HEK293 (cell line): ENCODE measurements around the gene YIPF4.

Experiments
- GLIS1 ChIP-seq: fragments of 450-650 bp; formaldehyde crosslinking; IDR thresholded peaks from 2 replicates; pipeline ENCODE4 v1.5.1; 2016; ENCODE audit warnings: missing biosample characterization, missing genetic modification characterization
- GLIS2 ChIP-seq: fragments of 450-650 bp; formaldehyde crosslinking; IDR thresholded peaks from 2 replicates; pipeline ENCODE4 v1.5.1; 2016; ENCODE audit warnings: missing biosample characterization, missing genetic modification characterization
- KLF10 ChIP-seq: fragments of 450-650 bp; IDR thresholded peaks from 2 replicates; pipeline ENCODE4 v1.5.1; 2018; ENCODE audit warnings: missing biosample characterization, mild to moderate bottlenecking, missing genetic modification characterization
- KLF8 ChIP-seq: fragments of 450-650 bp; formaldehyde crosslinking; IDR thresholded peaks from 2 replicates; pipeline ENCODE4 v1.5.1; 2016; ENCODE audit warnings: missing biosample characterization, missing genetic modification characterization
- MYNN ChIP-seq: fragments of 450-650 bp; formaldehyde crosslinking; IDR thresholded peaks from 2 replicates; pipeline ENCODE4 v1.5.1; 2016; ENCODE audit warnings: missing biosample characterization, missing genetic modification characterization, borderline replicate concordance
- PATZ1 ChIP-seq: fragments of 450-650 bp; formaldehyde crosslinking; IDR thresholded peaks from 2 replicates; pipeline ENCODE4 v1.5.1; 2016; ENCODE audit warnings: missing biosample characterization, missing genetic modification characterization
- SCRT1 ChIP-seq: fragments of 450-650 bp; formaldehyde crosslinking; IDR thresholded peaks from 2 replicates; pipeline ENCODE4 v1.5.1; 2016; ENCODE audit warnings: missing biosample characterization, missing genetic modification characterization, borderline replicate concordance
- SCRT2 ChIP-seq: fragments of 450-650 bp; formaldehyde crosslinking; IDR thresholded peaks from 2 replicates; pipeline ENCODE4 v1.5.1; 2016; ENCODE audit warnings: missing biosample characterization, missing genetic modification characterization
- ZBTB48 ChIP-seq: fragments of 450-650 bp; formaldehyde crosslinking; IDR thresholded peaks from 2 replicates; pipeline ENCODE4 v1.5.1; 2016; ENCODE audit warnings: missing biosample characterization, missing genetic modification characterization
- ZBTB7A ChIP-seq: fragments of 450-650 bp; formaldehyde crosslinking; IDR thresholded peaks from 2 replicates; pipeline ENCODE4 v1.5.1; 2016; ENCODE audit warnings: low read depth, missing biosample characterization, missing genetic modification characterization
- ZBTB8A ChIP-seq: fragments of 450-650 bp; formaldehyde crosslinking; IDR thresholded peaks from 2 replicates; pipeline ENCODE4 v1.5.1; 2016; ENCODE audit warnings: missing biosample characterization, missing genetic modification characterization
- ZEB2 ChIP-seq: fragments of 450-650 bp; formaldehyde crosslinking; IDR thresholded peaks from 2 replicates; pipeline ENCODE4 v1.5.1; 2016; ENCODE audit warnings: missing biosample characterization, missing genetic modification characterization
- ZNF16 ChIP-seq: fragments of 450-650 bp; formaldehyde crosslinking; IDR thresholded peaks from 2 replicates; pipeline ENCODE4 v1.5.1; 2016; ENCODE audit warnings: low read depth, missing biosample characterization, missing genetic modification characterization
- ZNF174 ChIP-seq: fragments of 450-650 bp; formaldehyde crosslinking; IDR thresholded peaks from 2 replicates; pipeline ENCODE4 v1.5.0; 2017; ENCODE audit warnings: missing biosample characterization, mild to moderate bottlenecking, missing genetic modification characterization
- ZNF341 ChIP-seq: fragments of 450-650 bp; formaldehyde crosslinking; IDR thresholded peaks from 2 replicates; pipeline ENCODE4; 2016; ENCODE audit warnings: low read depth, missing biosample characterization, missing genetic modification characterization
- ZNF354C ChIP-seq: fragments of 450-650 bp; formaldehyde crosslinking; IDR thresholded peaks from 2 replicates; pipeline ENCODE4 v1.5.1; 2016; ENCODE audit warnings: missing biosample characterization, missing genetic modification characterization, low read depth, borderline replicate concordance
- ZNF37A ChIP-seq: fragments of 450-650 bp; IDR thresholded peaks from 2 replicates; pipeline ENCODE4 v1.5.1; 2018; ENCODE audit warnings: missing biosample characterization, missing genetic modification characterization
- ZNF561 ChIP-seq: fragments of 450-650 bp; IDR thresholded peaks from 2 replicates; pipeline ENCODE4 v1.5.1; 2018; ENCODE audit warnings: missing biosample characterization, missing genetic modification characterization, borderline replicate concordance
- ZNF580 ChIP-seq: fragments of 450-650 bp; formaldehyde crosslinking; IDR thresholded peaks from 2 replicates; pipeline ENCODE4 v1.5.1; 2016; ENCODE audit warnings: missing biosample characterization, missing genetic modification characterization
- ZNF600 ChIP-seq: fragments of 450-650 bp; formaldehyde crosslinking; IDR thresholded peaks from 2 replicates; pipeline ENCODE4 v1.5.1; 2016; ENCODE audit warnings: missing biosample characterization, missing genetic modification characterization
- ZNF623 ChIP-seq: fragments of 450-650 bp; formaldehyde crosslinking; IDR thresholded peaks from 2 replicates; pipeline ENCODE4 v1.5.1; 2016; ENCODE audit warnings: missing biosample characterization, missing genetic modification characterization
- ZNF629 ChIP-seq: fragments of 450-650 bp; formaldehyde crosslinking; IDR thresholded peaks from 2 replicates; pipeline ENCODE4 v1.5.1; 2017; ENCODE audit warnings: missing biosample characterization, missing genetic modification characterization
- ZNF639 ChIP-seq: fragments of 450-650 bp; formaldehyde crosslinking; IDR thresholded peaks from 2 replicates; pipeline ENCODE4 v1.5.1; 2016; ENCODE audit warnings: missing biosample characterization, missing genetic modification characterization
- ZNF660 ChIP-seq: fragments of 450-650 bp; IDR thresholded peaks from 2 replicates; pipeline ENCODE4 v1.5.1; 2018; ENCODE audit warnings: missing biosample characterization, mild to moderate bottlenecking, missing genetic modification characterization
- ZNF76 ChIP-seq: fragments of 450-650 bp; formaldehyde crosslinking; IDR thresholded peaks from 2 replicates; pipeline ENCODE4; 2016; ENCODE audit warnings: low read depth, missing biosample characterization, missing genetic modification characterization, borderline replicate concordance
- ZNF837 ChIP-seq: fragments of 450-650 bp; formaldehyde crosslinking; IDR thresholded peaks from 2 replicates; pipeline ENCODE4 v1.5.1; 2016; ENCODE audit warnings: missing biosample characterization, missing genetic modification characterization
- ZXDB ChIP-seq: fragments of 450-650 bp; formaldehyde crosslinking; IDR thresholded peaks from 2 replicates; pipeline ENCODE4 v1.5.1; 2016; ENCODE audit warnings: missing biosample characterization, missing genetic modification characterization
- TF ChIP-seq, protein P1 (sequence below): fragments of 450-650 bp; formaldehyde crosslinking; IDR thresholded peaks from 2 replicates; pipeline ENCODE4 v1.5.1; 2016; ENCODE audit warnings: missing biosample characterization, missing genetic modification characterization
- TF ChIP-seq, protein P2 (sequence below): fragments of 450-650 bp; formaldehyde crosslinking; IDR thresholded peaks from 2 replicates; pipeline ENCODE4 v1.5.1; 2016; ENCODE audit warnings: missing biosample characterization, missing genetic modification characterization, low read depth

YIPF4 gene

GRCh38 chr2:32356681-32357317 is 79.1 kb downstream of the YIPF4 start, which contains the start of gene BIRC6 (continued):
- no peak for TF ChIP-seq MYNN
- no peak for TF ChIP-seq ZNF354C (tag by site-specific recombination)
- peak; percentile 69 for TF ChIP-seq ZNF341
- TF ChIP-seq PATZ1: peak; percentile 84
- TF ChIP-seq ZNF629 (tag by site-specific recombination): peak; percentile 59
- no peak for TF ChIP-seq ZNF580 (tag by site-specific recombination)
- TF ChIP-seq ZNF561 (tag by site-specific recombination): peak; percentile 35; the same call in 1 of the 2 replicates
- TF ChIP-seq ZNF660 (tag by site-specific recombination): peak; percentile 19; the same call in 1 of the 2 replicates
- TF ChIP-seq ZNF600 (tag by site-specific recombination): peak; percentile 71
- peak; percentile 85 for TF ChIP-seq GLIS1 (tag by site-specific recombination)
- TF ChIP-seq SCRT2 (tag by site-specific recombination): no peak
- no peak for TF ChIP-seq ZNF623 (tag by site-specific recombination)
- no peak for TF ChIP-seq ZBTB48
- peak; percentile 64; the same call in 1 of the 2 replicates for TF ChIP-seq ZNF76 (tag by site-specific recombination)
- TF ChIP-seq ZNF837 (tag by site-specific recombination): no peak
- TF ChIP-seq ZBTB7A (tag by site-specific recombination): no peak
- TF ChIP-seq, protein P1, sequence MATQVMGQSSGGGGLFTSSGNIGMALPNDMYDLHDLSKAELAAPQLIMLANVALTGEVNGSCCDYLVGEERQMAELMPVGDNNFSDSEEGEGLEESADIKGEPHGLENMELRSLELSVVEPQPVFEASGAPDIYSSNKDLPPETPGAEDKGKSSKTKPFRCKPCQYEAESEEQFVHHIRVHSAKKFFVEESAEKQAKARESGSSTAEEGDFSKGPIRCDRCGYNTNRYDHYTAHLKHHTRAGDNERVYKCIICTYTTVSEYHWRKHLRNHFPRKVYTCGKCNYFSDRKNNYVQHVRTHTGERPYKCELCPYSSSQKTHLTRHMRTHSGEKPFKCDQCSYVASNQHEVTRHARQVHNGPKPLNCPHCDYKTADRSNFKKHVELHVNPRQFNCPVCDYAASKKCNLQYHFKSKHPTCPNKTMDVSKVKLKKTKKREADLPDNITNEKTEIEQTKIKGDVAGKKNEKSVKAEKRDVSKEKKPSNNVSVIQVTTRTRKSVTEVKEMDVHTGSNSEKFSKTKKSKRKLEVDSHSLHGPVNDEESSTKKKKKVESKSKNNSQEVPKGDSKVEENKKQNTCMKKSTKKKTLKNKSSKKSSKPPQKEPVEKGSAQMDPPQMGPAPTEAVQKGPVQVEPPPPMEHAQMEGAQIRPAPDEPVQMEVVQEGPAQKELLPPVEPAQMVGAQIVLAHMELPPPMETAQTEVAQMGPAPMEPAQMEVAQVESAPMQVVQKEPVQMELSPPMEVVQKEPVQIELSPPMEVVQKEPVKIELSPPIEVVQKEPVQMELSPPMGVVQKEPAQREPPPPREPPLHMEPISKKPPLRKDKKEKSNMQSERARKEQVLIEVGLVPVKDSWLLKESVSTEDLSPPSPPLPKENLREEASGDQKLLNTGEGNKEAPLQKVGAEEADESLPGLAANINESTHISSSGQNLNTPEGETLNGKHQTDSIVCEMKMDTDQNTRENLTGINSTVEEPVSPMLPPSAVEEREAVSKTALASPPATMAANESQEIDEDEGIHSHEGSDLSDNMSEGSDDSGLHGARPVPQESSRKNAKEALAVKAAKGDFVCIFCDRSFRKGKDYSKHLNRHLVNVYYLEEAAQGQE (tag by site-specific recombination): no peak
- TF ChIP-seq ZNF16 (tag by site-specific recombination): no peak
- TF ChIP-seq ZNF37A: no peak
- no peak for TF ChIP-seq ZNF639
- TF ChIP-seq SCRT1: no peak
- no peak for TF ChIP-seq ZNF174 (tag by site-specific recombination)
- peak; percentile 67; the same call in 1 of the 2 replicates for TF ChIP-seq ZEB2
- TF ChIP-seq ZXDB (tag by site-specific recombination): peak; percentile 58; the same call in 1 of the 2 replicates
- TF ChIP-seq KLF10 (tag by site-specific recombination): peak; percentile 47; the same call in 1 of the 2 replicates
- TF ChIP-seq, protein P2, sequence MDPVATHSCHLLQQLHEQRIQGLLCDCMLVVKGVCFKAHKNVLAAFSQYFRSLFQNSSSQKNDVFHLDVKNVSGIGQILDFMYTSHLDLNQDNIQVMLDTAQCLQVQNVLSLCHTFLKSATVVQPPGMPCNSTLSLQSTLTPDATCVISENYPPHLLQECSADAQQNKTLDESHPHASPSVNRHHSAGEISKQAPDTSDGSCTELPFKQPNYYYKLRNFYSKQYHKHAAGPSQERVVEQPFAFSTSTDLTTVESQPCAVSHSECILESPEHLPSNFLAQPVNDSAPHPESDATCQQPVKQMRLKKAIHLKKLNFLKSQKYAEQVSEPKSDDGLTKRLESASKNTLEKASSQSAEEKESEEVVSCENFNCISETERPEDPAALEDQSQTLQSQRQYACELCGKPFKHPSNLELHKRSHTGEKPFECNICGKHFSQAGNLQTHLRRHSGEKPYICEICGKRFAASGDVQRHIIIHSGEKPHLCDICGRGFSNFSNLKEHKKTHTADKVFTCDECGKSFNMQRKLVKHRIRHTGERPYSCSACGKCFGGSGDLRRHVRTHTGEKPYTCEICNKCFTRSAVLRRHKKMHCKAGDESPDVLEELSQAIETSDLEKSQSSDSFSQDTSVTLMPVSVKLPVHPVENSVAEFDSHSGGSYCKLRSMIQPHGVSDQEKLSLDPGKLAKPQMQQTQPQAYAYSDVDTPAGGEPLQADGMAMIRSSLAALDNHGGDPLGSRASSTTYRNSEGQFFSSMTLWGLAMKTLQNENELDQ: no peak
- TF ChIP-seq KLF8: peak; percentile 70; the same call in 1 of the 2 replicates
- peak; percentile 24; the same call in 1 of the 2 replicates for TF ChIP-seq ZBTB8A (tag by site-specific recombination)
- TF ChIP-seq GLIS2: peak; percentile 94
